Panc1 (cell line): ENCODE data around the gene RNF186.

Source experiments
- CTCF ChIP-seq: fragments of 450-650 bp; IDR thresholded peaks from 2 replicates; pipeline ENCODE4 v1.5.1; 2017; ENCODE audit warnings: mild to moderate bottlenecking
- POLR2AphosphoS5 ChIP-seq: IDR thresholded peaks from 2 replicates; pipeline ENCODE4 v1.6.1; 2012; ENCODE audit warnings: mild to moderate bottlenecking, low read depth, low read length, moderate library complexity

DNA sequence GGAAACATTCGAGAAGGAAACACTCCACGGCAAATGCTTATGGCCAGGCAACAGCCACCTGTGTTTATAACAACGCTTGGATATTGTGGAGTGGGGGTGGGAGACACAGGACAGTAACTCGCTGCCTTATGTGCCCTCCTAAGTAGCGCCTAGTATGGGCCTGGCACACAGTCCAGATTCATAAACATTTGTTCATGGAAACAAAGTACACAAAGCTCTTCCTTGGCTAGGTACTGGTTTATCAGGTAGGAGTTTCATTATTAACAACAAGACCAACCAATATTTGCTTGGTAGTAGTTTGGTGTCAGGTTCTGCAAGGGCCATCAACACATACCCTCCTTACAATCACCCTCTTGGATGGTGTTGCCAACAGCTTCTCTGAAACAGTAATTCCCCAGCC is 38.8 kb downstream of the RNF186 start:
- TF ChIP-seq CTCF (no peak), POLR2AphosphoS5 (no peak)
